Endodermal cell (in vitro differentiated cells): ENCODE measurements around the gene CD82. TPM values are rescaled to one million over a fixed set of nuclear protein-coding genes. Genes with fewer than 3 reads are reported as not detected.

Source experiments
- DNase-seq: peaks from one replicate; pipeline ENCODE4 v3.0.0-alpha.2; 2017
- H3K27ac ChIP-seq: 2 replicates; pipeline ENCODE4 v1.5.1; 2013; ENCODE audit warnings: mild to moderate bottlenecking, low read depth, low read length, moderate library complexity
- H3K27me3 ChIP-seq: 2 replicates; pipeline ENCODE4 v1.6.1; 2013; ENCODE audit warnings: mild to moderate bottlenecking, low read length, moderate library complexity; ENCODE audit not compliant: insufficient read depth, control insufficient read depth, poor library complexity, severe bottlenecking
- H3K36me3 ChIP-seq: 2 replicates; pipeline ENCODE4 v1.7.0; 2013; ENCODE audit warnings: mild to moderate bottlenecking, low read length, moderate library complexity; ENCODE audit not compliant: control insufficient read depth, insufficient read depth
- H3K4me1 ChIP-seq: one replicate; pipeline ENCODE4 v1.7.0; 2013; ENCODE audit warnings: low read length; ENCODE audit not compliant: control insufficient read depth, insufficient read depth
- H3K4me3 ChIP-seq: 2 replicates; pipeline ENCODE4 v1.5.1; 2013; ENCODE audit warnings: mild to moderate bottlenecking, low read length, moderate library complexity
- H3K9ac ChIP-seq: 2 replicates; pipeline ENCODE4 v1.6.1; 2013; ENCODE audit warnings: mild to moderate bottlenecking, low read length, moderate library complexity; ENCODE audit not compliant: poor library complexity, severe bottlenecking; ENCODE audit errors: extremely low read depth
- H3K9me3 ChIP-seq: 2 replicates; pipeline ENCODE4 v1.6.1; 2013; ENCODE audit warnings: mild to moderate bottlenecking, low read length, moderate library complexity; ENCODE audit not compliant: control insufficient read depth
- H3K27ac Mint-ChIP-seq: 2 replicates; pipeline ENCODE4 v1.8.0; 2020; ENCODE audit warnings: mixed read lengths
- H3K27me3 Mint-ChIP-seq: 2 replicates; pipeline ENCODE4 v1.8.0; 2021; ENCODE audit warnings: mild to moderate bottlenecking, mixed read lengths; ENCODE audit not compliant: insufficient read depth
- H3K36me3 Mint-ChIP-seq: 2 replicates; pipeline ENCODE4 v1.8.0; 2020; ENCODE audit warnings: low read depth, mixed read lengths
- H3K4me1 Mint-ChIP-seq: 2 replicates; pipeline ENCODE4 v1.8.0; 2020; ENCODE audit warnings: mixed read lengths
- H3K4me3 Mint-ChIP-seq: 2 replicates; pipeline ENCODE4 v1.8.0; 2020; ENCODE audit warnings: mild to moderate bottlenecking, moderate library complexity, mixed read lengths
- H3K9me3 Mint-ChIP-seq: 2 replicates; pipeline ENCODE4 v1.8.0; 2020; ENCODE audit warnings: mild to moderate bottlenecking, mixed read lengths
- WGBS, 2 experiments: methylation state at CpG; one replicate each; pipeline versions ENCODE4 v1.1.5 to v1.1.7; 2013; ENCODE audit warnings: missing lambda C conversion rate in 2 of 2, mixed read lengths in 1 of 2; ENCODE audit not compliant: insufficient coverage in 1 of 2, insufficient read length in 1 of 2; 5-methylcytosine and 5-hydroxymethylcytosine counted together
- total RNA-seq, 2 donors: library from RNA; stranded (reverse); fragmentation: NEBNext Ultra II Directional in 1 of 2; extraction: Animal tissue kit (Norgen Biotek cat#: 25700) in 1 of 2; gene quantifications; 2 replicates in 1 of 2; 3 replicates in 1 of 2; pipeline ENCODE4 v1.2.1, GENCODE V29; 2021
- TF ChIP-seq, protein P1 (sequence below): fragments of 200-600 bp; sonication (generic); conservative IDR thresholded peaks from 2 replicates; pipeline ENCODE4 v1.5.0; 2021; ENCODE audit warnings: antibody characterized with exemption, mild to moderate bottlenecking

The CD82 gene
- total RNA-seq, 2 donors from 2014 or later = 1.7 to 3.0 TPM

GRCh38 chr11:44651535-44652155, 86.2 kb downstream of the CD82 start:
- no peaks in the 10 kb centered on the region for H3K9me3 Mint-ChIP-seq
- H3K4me1 Mint-ChIP-seq = no peaks in the 10 kb centered on the region
- no peaks in the 10 kb centered on the region for H3K27me3 Mint-ChIP-seq
- Histone ChIP-seq H3K9ac (no peak overlapping the region), H3K4me1 (no peaks in the 10 kb centered on the region), H3K27me3 (no peaks in the 10 kb centered on the region), H3K9me3 (no peaks in the 10 kb centered on the region), H3K4me3 (no peak overlapping the region), H3K36me3 (no peaks in the 10 kb centered on the region), H3K27ac (no peak overlapping the region)
- DNase-seq = no peak
- 89 to 93% methylated on average over 9 to 15 of the region's 15 CpGs for WGBS, 2 experiments
- TF ChIP-seq, protein P1, sequence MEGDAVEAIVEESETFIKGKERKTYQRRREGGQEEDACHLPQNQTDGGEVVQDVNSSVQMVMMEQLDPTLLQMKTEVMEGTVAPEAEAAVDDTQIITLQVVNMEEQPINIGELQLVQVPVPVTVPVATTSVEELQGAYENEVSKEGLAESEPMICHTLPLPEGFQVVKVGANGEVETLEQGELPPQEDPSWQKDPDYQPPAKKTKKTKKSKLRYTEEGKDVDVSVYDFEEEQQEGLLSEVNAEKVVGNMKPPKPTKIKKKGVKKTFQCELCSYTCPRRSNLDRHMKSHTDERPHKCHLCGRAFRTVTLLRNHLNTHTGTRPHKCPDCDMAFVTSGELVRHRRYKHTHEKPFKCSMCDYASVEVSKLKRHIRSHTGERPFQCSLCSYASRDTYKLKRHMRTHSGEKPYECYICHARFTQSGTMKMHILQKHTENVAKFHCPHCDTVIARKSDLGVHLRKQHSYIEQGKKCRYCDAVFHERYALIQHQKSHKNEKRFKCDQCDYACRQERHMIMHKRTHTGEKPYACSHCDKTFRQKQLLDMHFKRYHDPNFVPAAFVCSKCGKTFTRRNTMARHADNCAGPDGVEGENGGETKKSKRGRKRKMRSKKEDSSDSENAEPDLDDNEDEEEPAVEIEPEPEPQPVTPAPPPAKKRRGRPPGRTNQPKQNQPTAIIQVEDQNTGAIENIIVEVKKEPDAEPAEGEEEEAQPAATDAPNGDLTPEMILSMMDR = no peak
- no peak overlapping the region for H3K27ac Mint-ChIP-seq
- H3K4me3 Mint-ChIP-seq = no peak overlapping the region
- no peaks in the 10 kb centered on the region for H3K36me3 Mint-ChIP-seq

DNA sequence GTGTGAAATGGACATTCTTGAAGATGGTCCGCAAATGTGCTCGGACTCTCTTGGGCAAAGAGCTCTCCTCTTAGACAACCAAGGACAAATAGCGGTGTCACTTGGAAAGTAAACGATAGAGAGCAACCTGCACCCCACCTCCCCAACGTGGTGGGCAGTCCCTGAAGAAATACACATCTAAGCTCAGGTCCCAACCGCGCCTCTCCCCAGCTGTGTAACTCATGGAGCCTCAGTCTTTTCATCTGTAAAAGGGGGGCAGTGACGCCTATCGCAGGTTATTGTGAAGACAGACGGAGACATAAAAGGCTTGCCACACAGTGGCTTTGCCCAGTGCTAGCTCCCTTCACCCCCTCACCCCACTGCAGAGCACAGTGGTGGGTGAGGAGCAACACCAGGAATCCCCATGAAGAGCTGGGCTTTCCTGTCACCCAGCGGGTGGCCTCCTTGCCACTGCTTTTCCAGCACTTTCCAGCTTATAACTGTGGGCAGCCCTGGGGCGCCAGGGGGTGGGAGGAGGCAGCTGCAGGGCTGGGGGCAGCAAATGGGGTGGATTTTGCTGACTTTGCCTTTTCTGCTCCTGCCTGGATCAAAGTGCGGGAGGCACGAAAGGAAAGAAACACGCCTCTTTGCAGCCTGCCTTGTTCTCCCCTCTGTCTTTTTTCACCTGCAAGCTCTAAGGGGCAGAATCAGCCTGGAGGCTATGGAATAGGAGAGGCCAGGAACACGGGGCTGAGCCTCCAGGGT, 87.6 kb downstream of the CD82 start:
- Histone ChIP-seq H3K36me3 (no peaks in the 10 kb centered on the region), H3K4me1 (no peaks in the 10 kb centered on the region), H3K4me3 (no peak overlapping the region), H3K9ac (no peak overlapping the region), H3K27ac (no peak overlapping the region), H3K9me3 (no peaks in the 10 kb centered on the region), H3K27me3 (no peaks in the 10 kb centered on the region)
- no peak overlapping the region for H3K4me3 Mint-ChIP-seq
- no peaks in the 10 kb centered on the region for H3K36me3 Mint-ChIP-seq
- peak; percentile 37 for DNase-seq
- H3K27me3 Mint-ChIP-seq = no peaks in the 10 kb centered on the region
- H3K4me1 Mint-ChIP-seq = no peaks in the 10 kb centered on the region
- TF ChIP-seq, protein P1 = no peak
- H3K9me3 Mint-ChIP-seq = no peaks in the 10 kb centered on the region
- no peak overlapping the region for H3K27ac Mint-ChIP-seq
- WGBS, 2 experiments = 85 to 96% methylated on average over 8 to 16 of the region's 16 CpGs

GRCh38 chr11:44654057-44654456, 88.6 kb downstream of the CD82 start:
- no peak for DNase-seq
- Mint-ChIP-seq H3K27ac (no peak overlapping the region), H3K36me3 (no peaks in the 10 kb centered on the region), H3K9me3 (no peaks in the 10 kb centered on the region), H3K4me3 (no peak overlapping the region), H3K4me1 (no peaks in the 10 kb centered on the region), H3K27me3 (peaks cover 2% of the 10 kb centered on the region)
- WGBS, 2 experiments = 92 to 94% methylated on average over 5 to 9 of the region's 9 CpGs
- H3K9ac ChIP-seq = no peak overlapping the region
- no peak overlapping the region for H3K4me3 ChIP-seq
- H3K27ac ChIP-seq = no peak overlapping the region
- H3K36me3 ChIP-seq = no peaks in the 10 kb centered on the region
- TF ChIP-seq, protein P1 = no peak
- no peaks in the 10 kb centered on the region for H3K9me3 ChIP-seq
- H3K4me1 ChIP-seq = no peaks in the 10 kb centered on the region
- no peaks in the 10 kb centered on the region for H3K27me3 ChIP-seq
